Measurements from ENCODE around the gene OCA2.

GRCh38 chr15:28012231-28012630 lies 86.9 kb downstream of the OCA2 start:
- TF ChIP-seq CTCF (IDR thresholded peaks at IDR 0.05) (no peak), POLR2AphosphoS5 (IDR thresholded peaks at IDR 0.05; ENCODE audit: low read depth, low read length) (no peak), REST (IDR thresholded peaks at IDR 0.05; ENCODE audit: insufficient read depth in 1 of 2, low read depth in 2 of 2, low read length in 1 of 2) (no peak)

Data from Panc1 (cell line).